OCI-M2 (cell line): ENCODE measurements around the gene PIR.

Experiments
- DNase-seq: peaks from one replicate; lab custom pipeline; 2025; ENCODE audit not compliant: unreplicated experiment; lab: John Stamatoyannopoulos, UW

The PIR gene

DNA sequence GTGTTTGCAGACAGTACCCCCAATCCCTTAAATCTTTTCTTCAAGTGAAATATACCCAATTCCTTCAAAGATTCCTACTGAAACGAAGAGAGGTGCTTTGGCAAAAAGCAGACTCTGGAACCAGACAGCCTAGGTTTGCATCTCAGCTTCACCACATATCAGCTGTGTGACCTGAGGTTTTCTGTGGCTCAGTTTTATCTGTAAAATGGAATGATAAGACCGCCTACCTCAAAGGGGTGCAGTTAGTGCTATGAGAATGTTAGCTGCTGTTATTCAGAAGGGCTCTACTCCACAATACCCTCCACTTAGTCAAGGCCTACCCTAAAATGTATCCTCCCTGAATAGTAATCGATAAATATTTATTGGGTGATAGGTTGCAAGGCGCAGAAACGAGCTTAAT lies 664 bp downstream of the PIR start:
- DNase-seq, result no peak

GRCh38 chrX:15483891-15484290 lies 9.2 kb downstream of the PIR start:
- peak; percentile 29 for DNase-seq

DNA sequence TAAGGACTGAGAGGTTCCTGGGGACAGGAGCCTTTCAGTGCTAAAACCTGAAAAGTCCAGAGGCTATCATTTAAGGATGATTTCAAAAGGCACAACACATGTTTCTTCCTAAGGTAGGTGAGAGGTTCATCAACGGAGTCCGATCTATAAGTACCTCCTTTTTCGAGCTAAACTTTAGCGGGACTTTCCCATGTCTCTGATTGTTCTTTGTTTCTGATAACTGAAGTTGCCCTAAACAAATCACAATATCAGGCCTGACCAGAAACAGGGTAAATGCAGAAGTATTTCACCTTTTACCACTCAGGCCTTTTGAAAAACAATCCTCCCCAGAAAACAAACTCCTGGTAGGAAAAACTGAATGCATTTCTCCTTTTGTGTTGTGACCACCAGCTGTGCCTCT lies 17.6 kb downstream of the PIR start:
- no peak for DNase-seq

DNA sequence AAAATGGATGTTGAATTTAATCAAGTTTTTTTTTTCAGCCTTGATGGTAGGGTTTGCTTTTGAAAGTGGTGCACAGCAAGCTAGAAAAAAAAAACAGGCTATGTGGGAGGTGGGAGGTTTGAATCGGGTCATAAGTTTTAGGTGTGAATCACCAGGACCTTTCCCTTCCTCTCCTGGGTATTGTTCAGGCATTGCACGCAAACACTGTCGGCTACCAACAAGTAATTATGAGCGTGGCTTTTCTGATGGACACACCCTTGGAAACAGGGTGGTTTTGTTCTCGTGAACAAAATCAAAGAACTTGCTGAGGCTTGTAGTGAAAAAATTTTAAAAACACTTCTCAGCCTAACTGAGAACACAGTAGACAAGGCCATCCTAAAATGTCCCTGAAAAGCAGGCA lies 18.1 kb downstream of the PIR start:
- DNase-seq, result no peak

DNA sequence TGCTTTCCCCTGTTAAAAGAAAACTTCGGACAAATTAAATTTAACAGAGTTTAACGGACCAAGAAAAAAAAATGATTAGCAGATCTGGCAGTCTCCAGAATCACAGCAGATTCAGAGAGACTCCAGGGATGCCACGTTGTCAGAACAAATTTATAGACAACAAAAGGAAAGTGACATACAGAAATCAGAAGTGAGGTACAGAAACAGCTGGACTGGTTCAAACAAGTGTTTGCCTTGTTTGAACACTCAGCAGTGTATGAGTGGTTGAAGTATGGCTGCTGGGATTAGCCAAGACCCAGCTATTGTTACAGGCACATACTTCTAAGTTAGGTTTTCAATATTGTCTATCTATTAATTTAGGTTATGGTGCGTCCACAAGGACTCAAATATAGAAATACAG lies 19.1 kb downstream of the PIR start:
- DNase-seq, result no peak

DNA sequence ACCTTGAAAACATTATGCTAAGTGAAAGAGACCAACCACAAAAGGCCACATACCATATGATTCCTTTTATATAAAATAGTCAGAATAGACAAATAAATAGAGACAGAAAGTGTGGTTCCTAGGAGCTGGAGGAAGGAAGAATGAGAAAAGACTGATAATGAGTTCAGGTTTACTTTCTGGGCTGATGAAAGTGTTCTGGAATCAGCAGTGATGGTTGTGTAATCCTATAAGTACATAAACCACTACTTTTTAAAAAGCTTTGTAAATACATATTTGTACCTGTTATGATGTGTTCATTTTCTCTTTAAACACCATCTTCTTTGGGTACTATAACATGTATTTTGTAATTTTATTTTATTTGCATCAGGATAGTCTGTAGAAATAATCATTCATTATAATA lies 20.6 kb downstream of the PIR start:
- no peak for DNase-seq

- no peak for DNase-seq
Measured at GRCh38 chrX:15471028-15471427, 22.1 kb downstream of the PIR start.

GRCh38 chrX:15469613-15470012 lies 23.5 kb downstream of the PIR start:
- DNase-seq, result no peak

GRCh38 chrX:15468036-15468435 lies 25.1 kb downstream of the PIR start:
- no peak for DNase-seq

DNA sequence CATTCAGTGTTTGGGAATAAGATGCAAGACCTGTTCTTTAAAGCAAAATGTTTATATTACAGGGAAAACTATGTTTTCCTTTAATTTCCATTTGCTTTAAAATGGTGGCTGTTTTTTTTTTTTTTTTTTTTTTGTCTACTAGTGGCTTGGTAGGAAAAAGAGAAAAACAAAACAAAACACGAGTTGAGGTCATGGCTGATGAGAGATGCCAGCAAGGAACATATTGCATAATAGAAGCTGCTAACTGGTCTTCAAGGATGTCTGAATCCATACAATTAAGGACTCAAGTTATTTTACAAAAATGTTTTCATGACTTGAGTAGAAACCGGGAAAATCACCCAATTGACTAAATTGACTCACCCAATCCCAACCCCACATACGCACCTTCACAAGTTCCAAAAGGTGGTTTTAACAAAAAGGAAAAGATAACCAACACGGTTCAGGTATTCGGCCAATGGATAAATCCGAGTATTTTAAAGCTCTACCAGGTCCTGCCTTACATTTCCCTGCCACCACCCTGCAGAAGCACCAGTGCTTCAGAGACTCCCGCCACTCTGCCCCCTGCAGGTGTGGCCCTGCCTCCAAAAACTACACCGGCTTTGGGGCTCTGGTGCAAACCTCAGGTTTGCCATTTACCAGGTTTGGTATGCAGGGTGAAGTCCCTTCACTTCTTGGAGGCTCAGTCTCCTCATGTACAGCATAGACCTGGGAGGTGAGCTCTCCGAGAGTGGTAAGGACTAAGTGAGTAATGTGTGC lies 27.1 kb downstream of the PIR start:
- DNase-seq, result no peak

- DNase-seq, result no peak
Measured at GRCh38 chrX:15465347-15465746, 27.8 kb downstream of the PIR start.

- DNase-seq, result no peak
Measured at GRCh38 chrX:15464704-15465103, 28.4 kb downstream of the PIR start.

DNA sequence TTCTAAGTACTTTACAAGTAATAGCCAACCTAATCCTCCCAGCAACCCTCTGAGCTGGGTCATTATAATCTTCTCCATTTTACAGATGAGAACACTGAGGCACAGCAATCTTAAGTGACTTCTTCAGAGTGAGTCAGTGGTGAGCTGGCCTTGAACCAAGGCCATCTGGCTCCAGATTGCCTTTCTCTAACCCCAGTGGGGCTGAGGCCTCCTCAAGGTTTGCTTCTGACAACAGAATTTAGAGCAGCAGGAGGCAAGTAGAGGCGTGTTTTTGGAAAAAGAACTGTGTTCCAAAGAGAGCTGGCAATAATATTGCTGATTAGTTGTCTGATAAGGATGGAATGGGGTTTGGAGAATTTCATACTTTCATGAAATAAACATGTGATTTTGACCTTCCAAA lies 41.2 kb downstream of the PIR start:
- DNase-seq, result no peak

- DNase-seq, result no peak
Measured at GRCh38 chrX:15448010-15448639, 45.0 kb downstream of the PIR start.

GRCh38 chrX:15441464-15441863 lies 51.7 kb downstream of the PIR start:
- no peak for DNase-seq

- no peak for DNase-seq
Measured at GRCh38 chrX:15438332-15438731, 54.8 kb downstream of the PIR start.

DNA sequence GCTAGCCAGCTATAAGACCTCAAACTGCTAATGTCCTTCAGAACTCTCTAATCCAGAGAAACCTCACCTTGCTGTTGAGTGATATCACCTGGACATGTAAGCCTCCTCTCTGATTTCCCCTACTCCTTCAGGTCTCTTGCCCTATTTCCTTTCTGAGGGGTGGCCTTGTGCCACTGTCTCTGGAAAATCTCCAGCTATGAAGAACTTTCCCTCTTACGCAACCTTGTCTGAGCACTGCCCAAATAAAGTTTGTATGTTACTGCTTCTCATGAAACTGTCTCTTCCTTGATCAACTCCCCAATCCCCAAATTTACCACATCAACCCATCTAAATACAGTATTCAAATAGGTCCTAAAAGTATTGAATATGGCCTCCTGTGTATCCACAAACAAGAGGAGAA lies 55.4 kb downstream of the PIR start:
- no peak for DNase-seq

DNA sequence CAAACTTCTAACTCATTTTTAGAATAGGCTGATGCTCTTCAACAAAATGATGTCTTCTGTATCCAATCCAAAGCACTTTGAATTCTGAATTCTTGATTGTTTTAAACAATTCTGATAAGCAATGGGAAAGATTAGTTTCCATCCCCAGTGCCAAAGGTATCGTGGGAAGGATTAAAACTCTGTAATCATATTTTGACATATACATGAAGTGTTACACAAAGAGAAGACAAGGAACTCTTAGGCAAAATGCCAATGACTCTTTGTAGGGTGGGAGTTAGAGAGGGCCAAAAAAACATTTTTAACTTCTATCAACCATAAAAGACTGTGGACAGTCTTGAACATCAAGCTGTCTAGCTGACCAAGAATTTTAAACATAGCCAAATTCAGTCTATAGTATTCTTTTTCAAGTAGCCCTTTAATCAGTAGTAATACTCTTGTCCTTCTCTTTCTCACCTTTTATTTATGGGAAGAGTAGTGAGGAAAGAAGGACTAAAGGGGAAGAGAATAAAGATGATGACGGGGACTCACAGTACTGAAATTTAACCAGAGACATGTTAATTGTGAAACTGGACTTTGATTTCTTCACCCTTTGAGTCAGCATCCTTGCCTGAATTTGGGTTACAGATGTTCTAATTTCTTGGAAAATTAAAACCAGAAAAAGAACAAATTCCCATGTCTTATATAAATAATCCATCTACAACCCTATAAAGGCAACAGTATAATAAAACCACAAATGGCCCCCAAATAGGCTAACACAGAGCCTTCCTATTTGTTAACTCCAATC lies 57.1 kb downstream of the PIR start:
- no peak for DNase-seq

DNA sequence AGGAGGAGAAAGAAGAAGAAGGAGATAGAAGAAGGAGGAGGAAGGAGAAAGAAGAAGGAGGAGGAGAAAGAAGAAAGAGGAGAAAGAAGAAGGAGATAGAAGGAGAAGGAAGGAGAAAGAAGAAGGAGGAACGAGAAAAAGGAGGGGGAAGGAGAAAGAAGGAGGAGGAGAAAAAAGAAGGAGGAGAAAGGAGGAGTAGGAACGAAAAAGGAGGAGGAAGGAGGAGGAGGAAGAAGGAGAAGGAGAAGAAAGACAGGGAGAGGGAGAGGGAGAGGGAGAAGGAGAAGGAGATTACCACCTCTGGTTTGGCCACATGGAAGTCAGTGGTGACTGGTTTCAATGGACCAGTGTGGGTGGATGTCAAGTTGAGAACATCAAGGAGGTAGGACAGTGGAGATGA lies 58.9 kb downstream of the PIR start:
- DNase-seq, result no peak

GRCh38 chrX:15430584-15430983 lies 62.5 kb downstream of the PIR start:
- no peak for DNase-seq

- no peak for DNase-seq
Measured at GRCh38 chrX:15430076-15430475, 63.1 kb downstream of the PIR start.

DNA sequence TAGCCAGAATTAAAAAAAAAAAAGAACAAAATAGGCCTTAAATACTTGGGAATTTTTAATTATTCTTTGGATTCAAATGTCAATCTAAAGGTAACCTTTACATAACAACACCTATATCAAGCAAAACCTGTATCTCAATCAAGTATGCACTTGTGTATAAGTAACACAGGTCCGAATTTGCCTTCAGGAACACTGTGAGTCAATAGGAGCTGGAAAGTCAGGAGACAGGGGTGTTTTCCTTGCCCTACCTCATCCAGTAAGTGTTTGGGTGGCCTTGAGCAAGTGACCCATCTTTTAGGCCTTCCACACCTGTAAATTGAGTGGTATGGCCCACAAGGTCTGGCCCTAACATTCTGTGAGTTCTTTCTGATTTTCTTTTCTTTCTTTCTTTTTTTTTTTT lies 68.1 kb downstream of the PIR start:
- no peak for DNase-seq
